CD14-positive monocyte (primary cell): ENCODE data around the gene ACACA. TPM values are rescaled to one million over a fixed set of nuclear protein-coding genes. Genes with fewer than 3 reads are reported as not detected.

Experiments
- DNase-seq, 3 donors: peaks; one replicate each; pipeline ENCODE4 v3.0.0-alpha.2; 2011 to 2022
- H2AFZ ChIP-seq: 2 replicates; pipeline ENCODE4 v1.6.0; 2012; ENCODE audit warnings: mild to moderate bottlenecking, low read depth, low read length, inconsistent platforms; ENCODE audit not compliant: insufficient read depth, poor library complexity, severe bottlenecking
- H3K27ac ChIP-seq, 2 donors: 1 replicate in 1 of 2; 2 replicates in 1 of 2; pipeline ENCODE4 v1.5.1; 2012 to 2013; ENCODE audit warnings: low read length in 2 of 2, control low read depth in 1 of 2, inconsistent platforms in 1 of 2, low read depth in 1 of 2, mild to moderate bottlenecking in 1 of 2
- H3K27me3 ChIP-seq, 2 donors: one replicate each; pipeline versions ENCODE4 v1.6.0 to v1.6.1; 2011 to 2013; ENCODE audit warnings: low read length in 2 of 2; ENCODE audit not compliant: control insufficient read depth in 2 of 2, insufficient read depth in 2 of 2
- H3K36me3 ChIP-seq, 2 donors: replicated peaks in 1 of 2; 1 replicate in 1 of 2; 2 replicates in 1 of 2; pipeline versions ENCODE4 v1.5.1 to v1.6.1; 2012 to 2013; ENCODE audit warnings: low read length in 2 of 2, control low read depth in 1 of 2, inconsistent platforms in 1 of 2, mild to moderate bottlenecking in 1 of 2; ENCODE audit not compliant: insufficient read depth in 2 of 2, control insufficient read depth in 1 of 2
- H3K4me1 ChIP-seq, 2 donors: 1 replicate in 1 of 2; 2 replicates in 1 of 2; pipeline versions ENCODE4 v1.5.1 to v1.6.1; 2012 to 2013; ENCODE audit warnings: low read length in 2 of 2, control low read depth in 1 of 2, inconsistent platforms in 1 of 2, mild to moderate bottlenecking in 1 of 2, moderate library complexity in 1 of 2; ENCODE audit not compliant: insufficient read depth in 2 of 2, control insufficient read depth in 1 of 2
- H3K4me2 ChIP-seq: replicated peaks from 2 replicates; pipeline ENCODE3; 2012; ENCODE audit warnings: low read length, moderate library complexity, mild to moderate bottlenecking; ENCODE audit not compliant: poor library complexity, severe bottlenecking; ENCODE audit errors: extremely low read depth
- H3K4me3 ChIP-seq, 3 experiments: fragments of 200-600 bp in 1 of 3; sonication (generic) in 1 of 3; replicated peaks in 1 of 3; 1 replicate in 2 of 3; 2 replicates in 1 of 3; pipeline ENCODE4 v1.5.1; 2011 to 2013; ENCODE audit warnings: low read length in 3 of 3, mild to moderate bottlenecking in 3 of 3, control low read depth in 2 of 3, low read depth in 2 of 3, inconsistent platforms in 1 of 3, moderate library complexity in 1 of 3
- H3K79me2 ChIP-seq: 2 replicates; pipeline ENCODE4 v1.6.0; 2012; ENCODE audit warnings: mild to moderate bottlenecking, control low read depth, inconsistent platforms, low read length, moderate library complexity; ENCODE audit not compliant: insufficient read depth
- H3K9ac ChIP-seq: 2 replicates; pipeline ENCODE4 v1.6.0; 2017; ENCODE audit warnings: low read length, mild to moderate bottlenecking; ENCODE audit not compliant: insufficient read depth, poor library complexity, severe bottlenecking
- H3K9me3 ChIP-seq, 2 donors: replicated peaks in 1 of 2; 1 replicate in 1 of 2; 2 replicates in 1 of 2; pipeline versions ENCODE4 v1.5.1 to v1.6.1; 2012 to 2013; ENCODE audit warnings: low read length in 2 of 2, control low read depth in 1 of 2; ENCODE audit not compliant: control insufficient read depth in 1 of 2, insufficient read depth in 1 of 2
- H4K20me1 ChIP-seq: 2 replicates; pipeline ENCODE4 v1.6.0; 2012; ENCODE audit warnings: mild to moderate bottlenecking, low read length, control low read depth, moderate library complexity; ENCODE audit not compliant: insufficient read depth
- H3K27ac Mint-ChIP-seq, 7 donors: one replicate each; pipeline ENCODE4 v1.8.0; 2020; ENCODE audit warnings: mild to moderate bottlenecking in 7 of 7, mixed read lengths in 7 of 7, moderate library complexity in 6 of 7, inconsistent platforms in 2 of 7
- H3K27me3 Mint-ChIP-seq, 3 donors: one replicate each; pipeline ENCODE4 v1.8.0; 2021 to 2022; ENCODE audit warnings: low read depth in 3 of 3, mild to moderate bottlenecking in 3 of 3, mixed read lengths in 3 of 3, moderate library complexity in 3 of 3, inconsistent platforms in 1 of 3
- H3K36me3 Mint-ChIP-seq, 2 donors: one replicate each; pipeline ENCODE4 v1.8.0; 2020; ENCODE audit warnings: mixed read lengths in 2 of 2, inconsistent platforms in 1 of 2, mild to moderate bottlenecking in 1 of 2
- H3K4me1 Mint-ChIP-seq: one replicate; pipeline ENCODE4 v1.8.0; 2020; ENCODE audit warnings: mild to moderate bottlenecking, mixed read lengths
- H3K4me3 Mint-ChIP-seq, 2 donors: one replicate each; pipeline ENCODE4 v1.8.0; 2020; ENCODE audit warnings: mild to moderate bottlenecking in 2 of 2, mixed read lengths in 2 of 2, moderate library complexity in 1 of 2
- H3K9me3 Mint-ChIP-seq, 7 donors: one replicate each; pipeline ENCODE4 v1.8.0; 2020 to 2022; ENCODE audit warnings: mixed read lengths in 7 of 7, mild to moderate bottlenecking in 6 of 7, moderate library complexity in 6 of 7, inconsistent platforms in 2 of 7
- CTCF ChIP-seq: fragments of 200-600 bp; IDR thresholded peaks from one replicate; pipeline ENCODE4 v1.8.0; 2022; ENCODE audit warnings: antibody characterized with exemption, mild to moderate bottlenecking
- whole genome bisulfite sequencing: methylation state at CpG from one replicate; pipeline ENCODE4 v1.1.5; 2013; ENCODE audit warnings: missing lambda C conversion rate; ENCODE audit not compliant: insufficient coverage; 5-methylcytosine and 5-hydroxymethylcytosine counted together
- intact Hi-C, 2 donors: fragments of 100-400 bp; cut with micrococcal nuclease; formaldehyde crosslinking; loops; one replicate each; pipeline versions ENCODE4 v1.15.0 to v1.15.1; 2023
- polyA plus RNA-seq, 3 donors: library from polyadenylated mRNA; depleted of rRNA in 1 of 3; unstranded in 2 of 3; stranded (reverse) in 1 of 3; fragments of 300-500 nt in 2 of 3; fragments of >200 nt in 1 of 3; fragmentation: Illumina TruSeq in 2 of 3; gene quantifications; 1 replicate in 2 of 3; 2 replicates in 1 of 3; pipeline ENCODE4 v1.2.3, GENCODE V29; 2012 to 2021

ACACA gene
- polyA plus RNA-seq, 3 donors: 3.5 to 4.6 (median 3.8) TPM

GRCh38 chr17:37230633-37231032 lies 176.0 kb downstream of the ACACA start:
- no peaks in the 10 kb centered on the region for H3K9me3 Mint-ChIP-seq
- no peak overlapping the region for H3K27ac Mint-ChIP-seq
- Histone ChIP-seq H3K27me3 (no peaks in the 10 kb centered on the region), H3K79me2 (no peaks in the 10 kb centered on the region), H3K36me3 (peaks cover 11 to 17% of the 10 kb centered on the region in 2 donors), H3K4me1 (no peaks in the 10 kb centered on the region), H4K20me1 (no peaks in the 10 kb centered on the region), H3K9ac (no peak overlapping the region), H3K9me3 (no peaks in the 10 kb centered on the region), H3K4me2 (no peak overlapping the region), H3K4me3 (no peak overlapping the region), H3K27ac (no peak overlapping the region), H2AFZ (no peak overlapping the region)
- intact Hi-C loops: loop anchor here in 1 of 2 donors (5.0 kb wide), 1 partner anchor 598 kb away; no protein-coding TSS in a partner anchor
- no CpG with 5 or more reads among the region's 1 CpG for WGBS
- H3K27me3 Mint-ChIP-seq: no peaks in the 10 kb centered on the region
- peaks cover 3% of the 10 kb centered on the region for H3K4me1 Mint-ChIP-seq
- H3K4me3 Mint-ChIP-seq: no peak overlapping the region
- TF ChIP-seq CTCF: no peak
- H3K36me3 Mint-ChIP-seq: peaks cover 20 to 23% of the 10 kb centered on the region in 2 donors
- DNase-seq: no peak

GRCh38 chr17:37225465-37225864 lies 181.2 kb downstream of the ACACA start:
- no peaks in the 10 kb centered on the region for H3K9me3 Mint-ChIP-seq
- TF ChIP-seq CTCF: no peak
- no peak overlapping the region for H3K4me2 ChIP-seq

More at GRCh38 chr17:37225465-37225864, 181.2 kb downstream of the ACACA start:
- intact Hi-C loops: no loop called here
- no peak overlapping the region for H3K9ac ChIP-seq
- no peak overlapping the region for H3K4me3 ChIP-seq
- peaks cover 16 to 31% of the 10 kb centered on the region in 2 donors for H3K36me3 ChIP-seq
- DNase-seq: no peak
- no peaks in the 10 kb centered on the region for H3K27me3 ChIP-seq
- 100% methylated on average over 2 of the region's 4 CpGs for WGBS
- no peaks in the 10 kb centered on the region for H3K4me1 Mint-ChIP-seq
- H3K4me1 ChIP-seq: no peaks in the 10 kb centered on the region
- no peak overlapping the region for H2AFZ ChIP-seq
- no peak overlapping the region for H3K27ac Mint-ChIP-seq
- no peak overlapping the region for H3K4me3 Mint-ChIP-seq
- no peaks in the 10 kb centered on the region for H3K79me2 ChIP-seq
- no peak overlapping the region for H3K27ac ChIP-seq
- H4K20me1 ChIP-seq: no peaks in the 10 kb centered on the region
- no peaks in the 10 kb centered on the region for H3K9me3 ChIP-seq
- H3K27me3 Mint-ChIP-seq: no peaks in the 10 kb centered on the region
- H3K36me3 Mint-ChIP-seq: peaks cover 39 to 41% of the 10 kb centered on the region in 2 donors
